ENCODE measurements around the gene NEK7. TPM values are rescaled to one million over a fixed set of nuclear protein-coding genes. Genes with fewer than 3 reads are reported as not detected.

The NEK7 gene
- polyA plus RNA-seq, 1 donor (not counting 4 experiments of a cell fraction or from before 2014, with no cell fraction given) = 56.8 TPM

- Histone ChIP-seq H4K20me1 (ENCODE audit: control insufficient read depth, extremely low read depth, insufficient read depth, low read length) (no peaks in the 10 kb centered on the region), H2AFZ (ENCODE audit: control insufficient read depth, low read length) (no peak overlapping the region), H3K9me1 (ENCODE audit: control insufficient read depth, extremely low read depth, insufficient read depth, low read length) (no peaks in the 10 kb centered on the region), H3K9me3 (ENCODE audit: control insufficient read depth, low read depth, low read length) (no peaks in the 10 kb centered on the region), H3K9ac (ENCODE audit: control insufficient read depth, extremely low read depth, insufficient read depth, low read length) (no peak overlapping the region), H3K4me3 (ENCODE audit: control insufficient read depth in 2 of 3, extremely low read depth in 1 of 3, insufficient read depth in 2 of 3, low read depth in 1 of 3, low read length in 3 of 3) (no peak overlapping the region), H3K27ac (ENCODE audit: control insufficient read depth, insufficient read depth, low read length) (no peak overlapping the region), H3K4me1 (ENCODE audit: control insufficient read depth, extremely low read depth, insufficient read depth, low read length) (peaks cover 59% of the 10 kb centered on the region), H3K27me3 (ENCODE audit: control insufficient read depth, extremely low read depth, insufficient read depth, low read length) (no peaks in the 10 kb centered on the region), H3K36me3 (ENCODE audit: control insufficient read depth in 2 of 2, extremely low read depth in 1 of 2, insufficient read depth in 2 of 2, low read length in 2 of 2) (peaks cover 0 to 1% of the 10 kb centered on the region in 2 experiments), H3K4me2 (ENCODE audit: control insufficient read depth, extremely low read depth, insufficient read depth, low read depth, low read length) (no peak overlapping the region), H3K79me2 (ENCODE audit: control insufficient read depth, insufficient read depth, low read length) (peaks cover 73% of the 10 kb centered on the region)
- DNase-seq (ENCODE audit: low read depth, low spot score) (no peak), FAIRE-seq (no peak)
- TF ChIP-seq EZH2 (IDR thresholded peaks at IDR 0.05; ENCODE audit: low read length) = no peak
- no peak for TF ChIP-seq CTCF (optimal IDR thresholded peaks at IDR 0.05 in 1 of 3, IDR thresholded peaks at IDR 0.05 in 1 of 3, conservative IDR thresholded peaks at IDR 0.05 in 1 of 3; ENCODE audit: extremely low read depth in 1 of 3, insufficient read depth in 2 of 3, low read length in 3 of 3)
- dilution Hi-C loops (cut with MboI; ENCODE audit: extremely low pct_ligation_motif_present, low sequenced_read_pairs) = no loop called here
Observed at GRCh38 chr1:198171667-198172540, 15.1 kb downstream of the NEK7 start.

GRCh38 chr1:198173832-198174231 lies 17.0 kb downstream of the NEK7 start:
- dilution Hi-C loops (cut with MboI; ENCODE audit: extremely low pct_ligation_motif_present, low sequenced_read_pairs) = no loop called here

More at GRCh38 chr1:198173832-198174231, 17.0 kb downstream of the NEK7 start:
- FAIRE-seq = no peak
- H4K20me1 ChIP-seq (ENCODE audit: control insufficient read depth, extremely low read depth, insufficient read depth, low read length) = no peaks in the 10 kb centered on the region
- no peaks in the 10 kb centered on the region for H3K9me3 ChIP-seq (ENCODE audit: control insufficient read depth, low read depth, low read length)
- H3K27me3 ChIP-seq (ENCODE audit: control insufficient read depth, extremely low read depth, insufficient read depth, low read length) = no peaks in the 10 kb centered on the region
- peak overlapping the region; percentile 20 for H3K4me2 ChIP-seq (ENCODE audit: control insufficient read depth, extremely low read depth, insufficient read depth, low read depth, low read length)
- TF ChIP-seq EZH2 (IDR thresholded peaks at IDR 0.05; ENCODE audit: low read length) = no peak
- H3K4me3 ChIP-seq (ENCODE audit: control insufficient read depth in 2 of 3, extremely low read depth in 1 of 3, insufficient read depth in 2 of 3, low read depth in 1 of 3, low read length in 3 of 3) = no peak overlapping the region
- no peak overlapping the region for H3K9ac ChIP-seq (ENCODE audit: control insufficient read depth, extremely low read depth, insufficient read depth, low read length)
- H3K36me3 ChIP-seq (ENCODE audit: control insufficient read depth in 2 of 2, extremely low read depth in 1 of 2, insufficient read depth in 2 of 2, low read length in 2 of 2) = peaks cover 0 to 1% of the 10 kb centered on the region in 2 experiments
- peaks cover 40% of the 10 kb centered on the region for H3K4me1 ChIP-seq (ENCODE audit: control insufficient read depth, extremely low read depth, insufficient read depth, low read length)
- DNase-seq (ENCODE audit: low read depth, low spot score) = no peak
- no peak overlapping the region for H3K27ac ChIP-seq (ENCODE audit: control insufficient read depth, insufficient read depth, low read length)
- H3K79me2 ChIP-seq (ENCODE audit: control insufficient read depth, insufficient read depth, low read length) = peaks cover 78% of the 10 kb centered on the region
- H2AFZ ChIP-seq (ENCODE audit: control insufficient read depth, low read length) = no peak overlapping the region
- no peaks in the 10 kb centered on the region for H3K9me1 ChIP-seq (ENCODE audit: control insufficient read depth, extremely low read depth, insufficient read depth, low read length)

Measured in keratinocyte (primary cell).